H1 (cell line): ENCODE data around the gene MPHOSPH10. TPM values are rescaled to one million over a fixed set of nuclear protein-coding genes. Genes with fewer than 3 reads are reported as not detected.

Source experiments
- CTCF ChIA-PET: fragments of 300-600 bp; sonication (Branson Sonifier 250); formaldehyde crosslinking; loops from one replicate; lab custom pipeline; 2021; ENCODE audit not compliant: partially characterized antibody; lab: Charles Lee
- POLR2A ChIA-PET: fragments of 300-600 bp; sonication (Branson Sonifier 250); formaldehyde crosslinking; loops from one replicate; lab custom pipeline; 2021; ENCODE audit warnings: inconsistent platforms; ENCODE audit not compliant: partially characterized antibody; lab: Charles Lee
- DNase-seq, 2 experiments: peaks; one replicate each; pipeline versions ENCODE4 v3.0.0 to v3.0.0-alpha.2; 2010 to 2022; ENCODE audit warnings: low spot score in 2 of 2, low read depth in 1 of 2, mixed read lengths in 1 of 2
- FAIRE-seq: peaks from 2 replicates; lab custom pipeline; 2011; peaks lifted over from hg19 to GRCh38; lab: Jason Lieb, UNC
- H2AFZ ChIP-seq: 2 replicates; pipeline ENCODE4 v1.8.1; 2012; ENCODE audit warnings: low read length, inconsistent platforms
- H2AK5ac ChIP-seq: 2 replicates; pipeline ENCODE4 v1.6.1; 2013; ENCODE audit warnings: low read depth, low read length
- H2BK120ac ChIP-seq: replicated peaks from 2 replicates; pipeline ENCODE3; 2013; ENCODE audit warnings: low read depth, low read length, inconsistent platforms
- H2BK12ac ChIP-seq: 2 replicates; pipeline ENCODE4 v1.6.1; 2013; ENCODE audit warnings: low read depth, low read length
- H2BK15ac ChIP-seq: 2 replicates; pipeline ENCODE4 v1.6.1; 2013; ENCODE audit warnings: low read length
- H2BK20ac ChIP-seq: 2 replicates; pipeline ENCODE4 v1.6.1; 2013; ENCODE audit warnings: low read length
- H2BK5ac ChIP-seq: 2 replicates; pipeline ENCODE4 v1.6.1; 2013; ENCODE audit warnings: low read depth, low read length
- H3K14ac ChIP-seq: 2 replicates; pipeline ENCODE4 v1.6.1; 2013; ENCODE audit warnings: inconsistent platforms; ENCODE audit not compliant: insufficient read length
- H3K18ac ChIP-seq: 2 replicates; pipeline ENCODE4 v1.6.1; 2013; ENCODE audit warnings: low read length; ENCODE audit errors: extremely low read depth
- H3K23ac ChIP-seq: 2 replicates; pipeline ENCODE4 v1.6.1; 2013; ENCODE audit warnings: inconsistent platforms; ENCODE audit not compliant: insufficient read length
- H3K23me2 ChIP-seq: 2 replicates; pipeline ENCODE4 v1.6.1; 2013; ENCODE audit warnings: low read depth, low read length
- H3K27ac ChIP-seq: 2 replicates; pipeline ENCODE4 v1.6.1; 2011; ENCODE audit warnings: low read depth, low read length, inconsistent platforms
- H3K27me3 ChIP-seq, 4 experiments: replicated peaks in 1 of 4; 1 replicate in 1 of 4; 2 replicates in 3 of 4; pipeline versions ENCODE4 v1.6.1 to v1.8.1; 2011 to 2013; ENCODE audit warnings: low read length in 3 of 4, mild to moderate bottlenecking in 3 of 4, inconsistent platforms in 2 of 4, mixed read lengths in 2 of 4, moderate library complexity in 1 of 4; ENCODE audit not compliant: control insufficient read depth in 3 of 4, insufficient read depth in 3 of 4; ENCODE audit errors: extremely low read depth in 1 of 4
- H3K36me3 ChIP-seq, 4 experiments: 2 replicates each; pipeline versions ENCODE4 v1.6.1 to v1.8.1; 2011 to 2013; ENCODE audit warnings: mild to moderate bottlenecking in 4 of 4, low read length in 3 of 4, moderate library complexity in 2 of 4, control low read depth in 1 of 4, inconsistent platforms in 1 of 4; ENCODE audit not compliant: insufficient read depth in 4 of 4, control insufficient read depth in 2 of 4
- H3K4ac ChIP-seq: replicated peaks from 2 replicates; pipeline ENCODE3; 2013; ENCODE audit warnings: low read length, low read depth, mixed read lengths, inconsistent platforms; ENCODE audit not compliant: insufficient read length
- H3K4me1 ChIP-seq, 4 experiments: replicated peaks in 1 of 4; 1 replicate in 1 of 4; 2 replicates in 3 of 4; pipeline versions ENCODE4 v1.6.1 to v1.8.1; 2011 to 2013; ENCODE audit warnings: low read length in 3 of 4, inconsistent platforms in 2 of 4, mixed read lengths in 1 of 4; ENCODE audit not compliant: insufficient read depth in 4 of 4, control insufficient read depth in 3 of 4
- H3K4me2 ChIP-seq, 2 experiments: 2 replicates each; pipeline versions ENCODE4 v1.6.1 to v1.8.1; 2011 to 2013; ENCODE audit warnings: low read depth in 2 of 2, low read length in 2 of 2, control low read depth in 1 of 2, inconsistent platforms in 1 of 2, mild to moderate bottlenecking in 1 of 2; ENCODE audit not compliant: insufficient read depth in 1 of 2
- H3K4me3 ChIP-seq, 4 experiments: fragments of 200-600, 300-600 bp in 1 of 4; sonication (generic), shearing (Covaris generic), sonication (Bioruptor Twin) in 1 of 4; 2 replicates each; pipeline versions ENCODE4 v1.5.1 to v1.8.1; 2011 to 2016; ENCODE audit warnings: low read length in 4 of 4, low read depth in 3 of 4, control low read depth in 2 of 4, inconsistent platforms in 2 of 4, mild to moderate bottlenecking in 2 of 4, mixed read lengths in 1 of 4, moderate library complexity in 1 of 4; ENCODE audit not compliant: insufficient read depth in 2 of 4; ENCODE audit errors: extremely low read depth in 1 of 4
- H3K56ac ChIP-seq: replicated peaks from 2 replicates; pipeline ENCODE3; 2013; ENCODE audit warnings: low read depth, mild to moderate bottlenecking, mixed read lengths, low read length, inconsistent platforms; ENCODE audit not compliant: insufficient read length
- H3K79me1 ChIP-seq: 2 replicates; pipeline ENCODE4 v1.6.1; 2013; ENCODE audit warnings: low read depth, low read length, control low read depth
- H3K79me2 ChIP-seq, 2 experiments: 2 replicates each; pipeline versions ENCODE4 v1.6.1 to v1.8.1; 2012 to 2013; ENCODE audit warnings: low read length in 2 of 2, mild to moderate bottlenecking in 2 of 2, inconsistent platforms in 1 of 2; ENCODE audit not compliant: insufficient read depth in 2 of 2, control insufficient read depth in 1 of 2
- H3K9ac ChIP-seq, 4 experiments: replicated peaks in 1 of 4; 1 replicate in 1 of 4; 2 replicates in 3 of 4; pipeline versions ENCODE4 v1.6.1 to v1.8.1; 2011 to 2013; ENCODE audit warnings: low read depth in 3 of 4, low read length in 3 of 4, control low read depth in 2 of 4, mild to moderate bottlenecking in 2 of 4, moderate library complexity in 2 of 4, inconsistent platforms in 1 of 4; ENCODE audit errors: extremely low read depth in 1 of 4
- H3K9me3 ChIP-seq, 2 experiments: 2 replicates each; pipeline versions ENCODE4 v1.6.1 to v1.8.1; 2012 to 2013; ENCODE audit warnings: mild to moderate bottlenecking in 2 of 2, moderate library complexity in 2 of 2, control low read depth in 1 of 2, inconsistent platforms in 1 of 2, low read depth in 1 of 2, low read length in 1 of 2, mixed read lengths in 1 of 2; ENCODE audit not compliant: insufficient read depth in 2 of 2
- H4K20me1 ChIP-seq, 2 experiments: replicated peaks in 1 of 2; 2 replicates each; pipeline versions ENCODE3 to v1.8.1; 2011 to 2013; ENCODE audit warnings: inconsistent platforms in 2 of 2, low read length in 2 of 2, mild to moderate bottlenecking in 1 of 2; ENCODE audit not compliant: insufficient read depth in 2 of 2, control insufficient read depth in 1 of 2
- H4K5ac ChIP-seq: 2 replicates; pipeline ENCODE4 v1.6.1; 2013; ENCODE audit warnings: low read length, low read depth, mixed read lengths, inconsistent platforms; ENCODE audit not compliant: insufficient read length
- H4K8ac ChIP-seq: 2 replicates; pipeline ENCODE4 v1.8.0; 2013; ENCODE audit warnings: mild to moderate bottlenecking, moderate library complexity, low read length, inconsistent platforms; ENCODE audit not compliant: insufficient read depth; ENCODE audit errors: extremely low read depth
- H4K91ac ChIP-seq: replicated peaks from 2 replicates; pipeline ENCODE3; 2013; ENCODE audit warnings: low read length, mixed read lengths, inconsistent platforms; ENCODE audit not compliant: insufficient read length
- CBX8 ChIP-seq: fragments of 300-800, 300-1000 bp; sonication (generic); IDR thresholded peaks from 2 replicates; pipeline ENCODE4 v1.7.1; 2016; ENCODE audit warnings: low read depth, low read length, borderline replicate concordance
- YY1 ChIP-seq: IDR thresholded peaks from 2 replicates; pipeline ENCODE4 v1.6.1; 2011; ENCODE audit warnings: low read depth, mild to moderate bottlenecking, low read length
- WGBS, 2 experiments: shearing (Covaris generic) in 1 of 2; methylation state at CpG; one replicate each; pipeline versions ENCODE4 v1.1.6 to v1.1.7; 2013 to 2015; ENCODE audit warnings: low lambda C conversion rate in 2 of 2, mixed read lengths in 2 of 2, inconsistent platforms in 1 of 2, low coverage in 1 of 2, missing lambda C conversion rate in 1 of 2; ENCODE audit not compliant: insufficient replicate concordance in 2 of 2, insufficient coverage in 1 of 2, insufficient read length in 1 of 2; ENCODE audit errors: extremely low coverage in 1 of 2, missing lambda C conversion rate in 1 of 2; 5-methylcytosine and 5-hydroxymethylcytosine counted together
- polyA plus RNA-seq, 7 experiments: library from polyadenylated mRNA; depleted of rRNA in 3 of 7; stranded (reverse) in 5 of 7; unstranded in 2 of 7; fragments of >200 nt in 5 of 7; fragments of 200-250 nt in 2 of 7; gene quantifications; 1 replicate in 5 of 7; 2 replicates in 1 of 7; 4 replicates in 1 of 7; pipeline versions ENCODE4 v1.2.1 to v1.2.3, GENCODE V29; 2011 to 2013; ENCODE audit warnings: missing spikeins in 2 of 7, mixed read lengths in 2 of 7
- total RNA-seq: library from RNA; stranded (reverse); fragmentation: NEBNext Ultra II Directional; extraction: Animal tissue kit (Norgen Biotek cat#: 25700); gene quantifications from 2 replicates; pipeline ENCODE4 v1.2.1, GENCODE V29; 2021

The MPHOSPH10 gene
- total and polyA plus RNA-seq, 2 of the 8 experiments (the other 6 are each of a cell fraction or from before 2014, with no cell fraction given): 4.5 to 39.1 TPM

DNA sequence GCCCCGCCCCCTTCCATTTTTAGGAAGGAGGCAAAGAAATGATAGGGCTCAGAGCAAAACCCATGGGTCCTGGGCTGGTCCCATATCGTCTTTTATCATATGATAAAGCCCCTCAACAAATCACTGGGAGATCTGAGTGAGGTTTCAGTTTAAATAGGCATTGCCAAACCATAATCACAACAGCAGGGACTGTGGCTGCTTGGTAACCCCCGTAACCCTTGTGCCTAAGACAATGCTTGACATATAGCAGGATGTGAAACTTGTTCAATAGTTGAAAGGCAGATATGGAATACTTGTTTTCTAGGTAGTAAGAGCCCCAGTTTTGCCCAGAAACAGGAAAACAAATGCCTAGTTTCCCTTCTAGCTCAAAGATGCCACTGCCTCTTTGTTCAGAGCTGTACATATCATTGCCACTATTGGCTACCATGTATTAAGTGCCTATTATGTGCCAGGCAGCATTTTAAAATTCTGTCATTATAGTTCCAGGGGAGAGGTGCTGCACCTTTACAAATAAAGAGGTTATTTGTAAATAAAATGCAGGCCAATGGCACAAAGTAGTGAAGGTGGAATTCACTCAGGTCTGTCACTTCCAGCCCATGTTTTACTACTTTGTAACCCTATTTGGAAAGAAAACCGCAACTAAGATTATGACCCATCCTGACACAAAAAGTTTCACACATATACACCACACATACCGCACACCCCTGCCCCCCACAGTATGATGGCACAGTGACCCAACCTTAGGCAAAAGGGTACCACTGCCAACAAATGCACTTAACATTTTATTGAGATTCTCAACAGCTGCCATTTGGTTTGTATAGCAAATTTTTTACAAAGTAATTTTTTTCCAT is 47.8 kb upstream of the MPHOSPH10 start:
- Histone ChIP-seq H3K56ac (no peak overlapping the region), H3K4me1 (peaks cover 7 to 10% (median 7%) of the 10 kb centered on the region in 4 experiments), H2BK15ac (no peak overlapping the region), H3K27me3 (no peaks in the 10 kb centered on the region), H2BK20ac (no peak overlapping the region; the same call in 1 of the 2 replicates), H2BK120ac (no peak overlapping the region), H3K79me1 (no peaks in the 10 kb centered on the region), H3K23ac (no peak overlapping the region), H3K18ac (no peak overlapping the region), H3K4me3 (no peak overlapping the region), H3K27ac (no peak overlapping the region), H2AFZ (no peak overlapping the region), H4K20me1 (no peaks in the 10 kb centered on the region), H4K8ac (no peak overlapping the region), H3K23me2 (no peaks in the 10 kb centered on the region), H3K14ac (no peak overlapping the region), H4K5ac (no peak overlapping the region), H3K4ac (no peak overlapping the region), H3K36me3 (peaks cover 2 to 8% (median 7%) of the 10 kb centered on the region in 4 experiments; a peak in 5 of 8 replicates), H2BK5ac (peak overlapping the region; percentile 71; the same call in 1 of the 2 replicates), H3K79me2 (no peaks in the 10 kb centered on the region), H2AK5ac (no peak overlapping the region; the same call in 1 of the 2 replicates), H4K91ac (peak overlapping the region; percentile 45), H3K9me3 (no peaks in the 10 kb centered on the region), H2BK12ac (no peak overlapping the region), H3K4me2 (no peak overlapping the region), H3K9ac (no peak overlapping the region)
- DNase-seq (no peak), FAIRE-seq (no peak)
- TF ChIP-seq CBX8: no peak
- TF ChIP-seq YY1: peak; percentile 80; the same call in 1 of the 2 replicates
- ChIA-PET POLR2A (interaction anchor here (0.5 to 4.8 kb wide), 9 partner anchors 9 to 299 kb away, joined by 3 to 19 read pairs (median 4); partner anchors contain the start of genes MCEE, MPHOSPH10 and NAGK), CTCF (interaction anchor here (1.0 to 2.6 kb wide), 2 partner anchors 11 to 118 kb away, joined by 3 to 12 read pairs; no protein-coding TSS in a partner anchor)
- 89% methylated on average over 5 of the region's 5 CpGs; no CpG with 5 or more reads in 1 of the 2 experiments for WGBS, 2 experiments
